H9 (cell line): Measurements from ENCODE around the gene PPP1CB. TPM values are rescaled to one million over a fixed set of nuclear protein-coding genes. Genes with fewer than 3 reads are reported as not detected.

ENCODE experiments used
- DNase-seq: peaks from one replicate; pipeline ENCODE4 v3.0.0-alpha.2; 2017
- H2AFZ ChIP-seq: one replicate; pipeline ENCODE4 v1.6.1; 2013; ENCODE audit warnings: mild to moderate bottlenecking, low read length, control low read depth, moderate library complexity
- H2AK5ac ChIP-seq: 2 replicates; pipeline ENCODE4 v1.6.1; 2013; ENCODE audit warnings: low read length, control low read depth, mixed read lengths; ENCODE audit not compliant: insufficient read length
- H2BK120ac ChIP-seq: one replicate; pipeline ENCODE4 v1.6.1; 2013; ENCODE audit warnings: low read depth, mild to moderate bottlenecking, low read length, control low read depth, inconsistent platforms; ENCODE audit not compliant: poor library complexity, severe bottlenecking
- H2BK12ac ChIP-seq: 2 replicates; pipeline ENCODE4 v1.6.1; 2013; ENCODE audit warnings: low read length, control low read depth, mixed read lengths, low read depth; ENCODE audit not compliant: insufficient read length
- H2BK15ac ChIP-seq: 2 replicates; pipeline ENCODE4 v1.6.1; 2013; ENCODE audit warnings: low read depth, low read length, control low read depth
- H2BK20ac ChIP-seq: one replicate; pipeline ENCODE4 v1.6.1; 2013; ENCODE audit warnings: low read depth, mild to moderate bottlenecking, low read length, control low read depth, inconsistent platforms; ENCODE audit not compliant: poor library complexity, severe bottlenecking
- H2BK5ac ChIP-seq: 2 replicates; pipeline ENCODE4 v1.6.1; 2013; ENCODE audit warnings: low read length, control low read depth, mixed read lengths; ENCODE audit not compliant: insufficient read length
- H3K14ac ChIP-seq: 2 replicates; pipeline ENCODE4 v1.6.1; 2013; ENCODE audit warnings: low read length, control low read depth; ENCODE audit not compliant: insufficient read depth
- H3K18ac ChIP-seq: 2 replicates; pipeline ENCODE4 v1.6.1; 2013; ENCODE audit warnings: low read depth, mild to moderate bottlenecking, mixed read lengths, low read length, control low read depth; ENCODE audit not compliant: insufficient read length
- H3K23ac ChIP-seq: 2 replicates; pipeline ENCODE4 v1.6.1; 2013; ENCODE audit warnings: low read length, control low read depth, mixed read lengths, low read depth; ENCODE audit not compliant: insufficient read length
- H3K23me2 ChIP-seq: 2 replicates; pipeline ENCODE4 v1.6.1; 2013; ENCODE audit warnings: low read depth, mild to moderate bottlenecking, mixed read lengths, low read length, control low read depth; ENCODE audit not compliant: insufficient read length, poor library complexity, severe bottlenecking
- H3K27ac ChIP-seq: 2 replicates; pipeline ENCODE4 v1.5.1; 2013; ENCODE audit warnings: low read length, control low read depth, mixed read lengths, low read depth; ENCODE audit not compliant: insufficient read length
- H3K27me3 ChIP-seq: 2 replicates; pipeline ENCODE4 v1.6.1; 2013; ENCODE audit warnings: low read length, control low read depth, inconsistent platforms; ENCODE audit not compliant: insufficient read depth
- H3K4ac ChIP-seq: 2 replicates; pipeline ENCODE4 v1.6.1; 2013; ENCODE audit warnings: low read depth, mild to moderate bottlenecking, control low read depth, inconsistent platforms, low read length, moderate library complexity
- H3K4me1 ChIP-seq: 2 replicates; pipeline ENCODE4 v1.6.1; 2013; ENCODE audit warnings: low read length, control low read depth, inconsistent platforms; ENCODE audit not compliant: insufficient read depth
- H3K4me2 ChIP-seq: 2 replicates; pipeline ENCODE4 v1.6.1; 2013; ENCODE audit warnings: low read length, control low read depth, mixed read lengths; ENCODE audit not compliant: insufficient read length, insufficient read depth
- H3K56ac ChIP-seq: 2 replicates; pipeline ENCODE4 v1.6.1; 2013; ENCODE audit warnings: low read depth, mild to moderate bottlenecking, mixed read lengths, low read length, control low read depth; ENCODE audit not compliant: insufficient read length
- H3K79me1 ChIP-seq: 2 replicates; pipeline ENCODE4 v1.6.1; 2013; ENCODE audit warnings: low read depth, mild to moderate bottlenecking, moderate library complexity, low read length, control low read depth, inconsistent platforms; ENCODE audit not compliant: insufficient read depth, poor library complexity, severe bottlenecking
- H3K79me2 ChIP-seq: 2 replicates; pipeline ENCODE4 v1.6.1; 2013; ENCODE audit warnings: low read length, control low read depth, inconsistent platforms; ENCODE audit not compliant: insufficient read depth
- H3K9ac ChIP-seq: 2 replicates; pipeline ENCODE4 v1.6.1; 2013; ENCODE audit warnings: low read length, control low read depth, mixed read lengths; ENCODE audit not compliant: insufficient read length; ENCODE audit errors: extremely low read depth
- H3K9me3 ChIP-seq: one replicate; pipeline ENCODE4 v1.6.1; 2013; ENCODE audit warnings: low read depth, low read length, inconsistent platforms; ENCODE audit not compliant: control insufficient read depth
- H3T11ph ChIP-seq: one replicate; pipeline ENCODE4 v1.6.1; 2013; ENCODE audit warnings: mild to moderate bottlenecking, low read length, control low read depth, inconsistent platforms
- H4K20me1 ChIP-seq: one replicate; pipeline ENCODE4 v1.6.1; 2013; ENCODE audit not compliant: control insufficient read depth, insufficient read length, insufficient read depth
- H4K5ac ChIP-seq: 2 replicates; pipeline ENCODE4 v1.6.1; 2013; ENCODE audit warnings: low read depth, mild to moderate bottlenecking, mixed read lengths, low read length, control low read depth; ENCODE audit not compliant: insufficient read length
- H4K8ac ChIP-seq: replicated peaks from 2 replicates; pipeline ENCODE4 v1.6.1; 2013; ENCODE audit warnings: low read length, control low read depth, mixed read lengths, low read depth; ENCODE audit not compliant: insufficient read length
- H4K91ac ChIP-seq: 2 replicates; pipeline ENCODE4 v1.6.1; 2013; ENCODE audit warnings: low read depth, mild to moderate bottlenecking, moderate library complexity, mixed read lengths, low read length, control low read depth; ENCODE audit not compliant: insufficient read length
- H3K27ac Mint-ChIP-seq, 3 experiments: 2 replicates in 2 of 3; 3 replicates in 1 of 3; pipeline ENCODE4 v1.8.0; 2020 to 2021; ENCODE audit warnings: mixed read lengths in 3 of 3, mild to moderate bottlenecking in 1 of 3, moderate library complexity in 1 of 3
- H3K27me3 Mint-ChIP-seq: 2 replicates; pipeline ENCODE4 v1.8.0; 2021; ENCODE audit warnings: low read depth, mild to moderate bottlenecking, moderate library complexity, mixed read lengths
- H3K36me3 Mint-ChIP-seq, 3 experiments: 2 replicates in 2 of 3; 3 replicates in 1 of 3; pipeline ENCODE4 v1.8.0; 2020 to 2021; ENCODE audit warnings: low read depth in 3 of 3, mixed read lengths in 3 of 3; ENCODE audit not compliant: insufficient read depth in 1 of 3
- H3K4me1 Mint-ChIP-seq, 2 experiments: 2 replicates each; pipeline ENCODE4 v1.8.0; 2020; ENCODE audit warnings: mixed read lengths in 2 of 2
- H3K4me3 Mint-ChIP-seq, 2 experiments: 2 replicates in 1 of 2; 3 replicates in 1 of 2; pipeline ENCODE4 v1.8.0; 2020 to 2021; ENCODE audit warnings: mild to moderate bottlenecking in 2 of 2, mixed read lengths in 2 of 2, moderate library complexity in 1 of 2
- H3K9me3 Mint-ChIP-seq, 2 experiments: 2 replicates in 1 of 2; 3 replicates in 1 of 2; pipeline ENCODE4 v1.8.0; 2020; ENCODE audit warnings: mild to moderate bottlenecking in 2 of 2, mixed read lengths in 2 of 2, moderate library complexity in 1 of 2
- CTCF ChIP-seq: fragments of 200-600 bp; sonication (generic); conservative IDR thresholded peaks from 3 replicates; pipeline ENCODE4 v1.8.0; 2021; ENCODE audit warnings: antibody characterized with exemption, mild to moderate bottlenecking
- WGBS: extraction: QIAGEN DNeasy Blood & Tissue Kit; methylation state at CpG from one replicate; pipeline ENCODE4 v1.1.7; 2013; ENCODE audit warnings: missing lambda C conversion rate, low lambda C conversion rate, mixed read lengths; ENCODE audit not compliant: insufficient read length; ENCODE audit errors: extremely low coverage; 5-methylcytosine and 5-hydroxymethylcytosine counted together
- total RNA-seq: library from RNA; stranded (reverse); gene quantifications from 2 replicates; pipeline ENCODE4 v1.2.1, GENCODE V29; 2021

PPP1CB gene
- total RNA-seq, 1 experiment from 2014 or later, result 184 TPM

DNA sequence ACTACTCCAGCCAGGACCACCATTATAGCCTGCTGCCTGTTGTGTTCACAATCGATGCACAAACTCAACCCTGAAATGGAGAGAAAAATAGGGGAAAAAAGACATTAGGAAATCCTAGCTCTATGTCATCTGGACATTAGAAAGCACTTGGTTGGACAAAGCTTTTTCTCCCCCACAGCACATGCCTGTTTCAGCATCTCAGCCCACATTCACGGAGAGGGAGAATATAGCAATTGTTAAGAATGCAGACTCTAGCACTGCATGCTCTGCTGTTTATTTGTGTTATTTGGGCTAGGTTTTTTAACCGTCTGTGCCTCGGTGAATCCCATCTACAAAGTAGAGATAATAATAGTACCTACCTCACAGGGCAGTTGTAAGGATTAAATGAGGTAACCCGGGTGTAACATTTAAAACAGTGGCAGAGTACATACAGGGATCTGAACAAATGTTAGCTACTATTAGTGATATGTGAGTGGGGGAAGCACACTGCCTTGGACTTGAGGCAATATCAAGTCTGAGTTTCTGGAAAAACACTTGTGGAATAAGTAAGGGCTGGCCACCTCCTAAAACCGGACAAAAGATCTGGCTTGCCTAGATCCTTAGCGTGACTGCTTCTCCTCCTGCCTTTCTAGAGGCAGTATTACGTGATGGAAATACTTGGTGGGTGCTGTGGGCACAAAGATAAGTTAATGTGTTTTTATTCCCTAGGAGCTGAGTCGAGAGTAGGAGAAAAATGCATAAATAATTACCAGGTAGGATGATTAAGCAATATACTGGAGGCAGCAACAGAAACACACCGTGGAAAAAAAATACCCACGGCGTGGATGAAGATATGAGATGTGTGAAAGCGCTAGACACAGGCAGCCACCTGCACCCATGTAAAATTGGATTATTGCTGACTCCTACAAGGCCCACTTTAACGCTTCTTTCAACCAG, 1.0 kb upstream of the PPP1CB start:
- DNase-seq, result no peak
- no peaks in the 10 kb centered on the region; the same call in 1 of the 2 replicates for H3K27me3 Mint-ChIP-seq

More for the DNA sequence above, 1.0 kb upstream of the PPP1CB start:
- Mint-ChIP-seq H3K36me3 (peaks cover 2 to 5% (median 3%) of the 10 kb centered on the region in 3 experiments; a peak in 2 of 7 replicates), H3K4me3 (peak overlapping the region; percentile 87 to 97), H3K4me1 (peaks cover 24 to 25% of the 10 kb centered on the region in 2 experiments), H3K27ac (peak overlapping the region; percentile 74 to 95 (median 91); a peak in 3 of 7 replicates), H3K9me3 (peaks cover 0 to 3% of the 10 kb centered on the region in 2 experiments; a peak in 1 of 5 replicates)
- Histone ChIP-seq H2BK15ac (no peak overlapping the region), H3K56ac (no peak overlapping the region), H3K9me3 (no peaks in the 10 kb centered on the region), H3K4ac (no peak overlapping the region), H3K18ac (no peak overlapping the region), H2BK5ac (no peak overlapping the region), H2BK12ac (no peak overlapping the region), H4K5ac (no peak overlapping the region), H3K27ac (no peak overlapping the region), H2AFZ (no peak overlapping the region), H4K20me1 (no peaks in the 10 kb centered on the region), H2BK20ac (no peak overlapping the region), H3K23me2 (peaks cover 6% of the 10 kb centered on the region), H3K79me2 (peaks cover 25% of the 10 kb centered on the region; the same call in 1 of the 2 replicates), H3K9ac (peak overlapping the region; percentile 63), H3T11ph (no peak overlapping the region), H3K4me1 (no peaks in the 10 kb centered on the region; the same call in 1 of the 2 replicates), H4K91ac (no peak overlapping the region), H2AK5ac (no peak overlapping the region), H3K14ac (no peak overlapping the region), H3K27me3 (no peaks in the 10 kb centered on the region), H3K4me2 (peak overlapping the region; percentile 65), H4K8ac (no peak overlapping the region), H3K79me1 (no peaks in the 10 kb centered on the region), H2BK120ac (no peak overlapping the region), H3K23ac (no peak overlapping the region)
- no peak for TF ChIP-seq CTCF
- no CpG with 5 or more reads among the region's 14 CpGs for WGBS
